Activated naive CD4-positive, alpha-beta T cell treated with anti-CD3 and anti-CD28 coated beads, Interleukin-2, amount 50 U/mL, for 72 hours (primary cell): Measurements from ENCODE around the gene APBB1IP. TPM values are rescaled to one million over a fixed set of nuclear protein-coding genes. Genes with fewer than 3 reads are reported as not detected.

ENCODE experiments used
- ATAC-seq, 2 donors: fragments of 150-1000 bp; cut with Tn5 transposase; 2 replicates each; pipeline ENCODE4 v1.10.0; 2021; ENCODE audit warnings: mild to moderate bottlenecking in 2 of 2, moderate library complexity in 2 of 2
- DNase-seq, 2 donors: peaks; one replicate each; pipeline ENCODE4 v3.0.0; 2021 to 2022; ENCODE audit warnings: low spot score in 2 of 2
- H3K27ac Mint-ChIP-seq, 2 donors: one replicate each; pipeline ENCODE4 v1.8.0; 2022; ENCODE audit warnings: mild to moderate bottlenecking in 2 of 2, mixed read lengths in 2 of 2
- H3K36me3 Mint-ChIP-seq, 2 donors: one replicate each; pipeline ENCODE4 v1.8.0; 2022; ENCODE audit warnings: mixed read lengths in 2 of 2
- H3K9me3 Mint-ChIP-seq, 2 donors: one replicate each; pipeline ENCODE4 v1.8.0; 2022; ENCODE audit warnings: mixed read lengths in 2 of 2
- total RNA-seq, 2 donors: library from RNA; stranded (reverse); gene quantifications; one replicate each; pipeline ENCODE4 v1.2.3, GENCODE V29; 2022

Gene APBB1IP
- total RNA-seq, 2 donors from 2014 or later: 31.1 to 43.1 TPM

- peak overlapping the region; percentile 90 to 93 for H3K27ac Mint-ChIP-seq
- H3K9me3 Mint-ChIP-seq: peaks cover 11 to 13% of the 10 kb centered on the region in 2 donors
- ATAC-seq (peak; percentile 81 to 87), DNase-seq (peak; percentile 73 to 77)
- H3K36me3 Mint-ChIP-seq: peaks cover 11 to 31% of the 10 kb centered on the region in 2 donors
Measured at GRCh38 chr10:26438534-26439341, 597 bp downstream of the APBB1IP start.

- ATAC-seq: no peak
Measured at GRCh38 chr10:26439406-26440087, 1.4 kb downstream of the APBB1IP start.

GRCh38 chr10:26440088-26440470 lies 1.9 kb downstream of the APBB1IP start:
- Mint-ChIP-seq H3K27ac (peak overlapping the region; percentile 84 to 93), H3K9me3 (peaks cover 11 to 21% of the 10 kb centered on the region in 2 donors), H3K36me3 (peaks cover 21 to 37% of the 10 kb centered on the region in 2 donors)
- DNase-seq (no peak), ATAC-seq (no peak)

More at GRCh38 chr10:26439406-26440087, 1.4 kb downstream of the APBB1IP start:
- H3K27ac Mint-ChIP-seq: peak overlapping the region; percentile 84 to 93
- peaks cover 19 to 37% of the 10 kb centered on the region in 2 donors for H3K36me3 Mint-ChIP-seq
- H3K9me3 Mint-ChIP-seq: peaks cover 11 to 20% of the 10 kb centered on the region in 2 donors
- DNase-seq: no peak

- DNase-seq: no peak
- H3K36me3 Mint-ChIP-seq: peaks cover 35 to 37% of the 10 kb centered on the region in 2 donors
Measured at GRCh38 chr10:26441491-26442214, 3.5 kb downstream of the APBB1IP start.

GRCh38 chr10:26445411-26446031 lies 7.4 kb downstream of the APBB1IP start:
- no peak for DNase-seq
- Mint-ChIP-seq H3K9me3 (peaks cover 0 to 17% of the 10 kb centered on the region in 2 donors), H3K27ac (peak overlapping the region in 1 of 2 donors; percentile 52), H3K36me3 (peaks cover 22 to 43% of the 10 kb centered on the region in 2 donors)
- ATAC-seq: no peak

More at GRCh38 chr10:26441491-26442214, 3.5 kb downstream of the APBB1IP start:
- H3K27ac Mint-ChIP-seq: peak overlapping the region; percentile 91 to 97
- H3K9me3 Mint-ChIP-seq: peaks cover 0 to 15% of the 10 kb centered on the region in 2 donors
- ATAC-seq: peak; percentile 20 to 25

GRCh38 chr10:26446258-26446657 lies 8.1 kb downstream of the APBB1IP start:
- ATAC-seq: no peak
- H3K27ac Mint-ChIP-seq: peak overlapping the region; percentile 61 to 92
- H3K9me3 Mint-ChIP-seq: peaks cover 0 to 17% of the 10 kb centered on the region in 2 donors
- H3K36me3 Mint-ChIP-seq: peaks cover 22 to 43% of the 10 kb centered on the region in 2 donors
- DNase-seq: no peak

DNA sequence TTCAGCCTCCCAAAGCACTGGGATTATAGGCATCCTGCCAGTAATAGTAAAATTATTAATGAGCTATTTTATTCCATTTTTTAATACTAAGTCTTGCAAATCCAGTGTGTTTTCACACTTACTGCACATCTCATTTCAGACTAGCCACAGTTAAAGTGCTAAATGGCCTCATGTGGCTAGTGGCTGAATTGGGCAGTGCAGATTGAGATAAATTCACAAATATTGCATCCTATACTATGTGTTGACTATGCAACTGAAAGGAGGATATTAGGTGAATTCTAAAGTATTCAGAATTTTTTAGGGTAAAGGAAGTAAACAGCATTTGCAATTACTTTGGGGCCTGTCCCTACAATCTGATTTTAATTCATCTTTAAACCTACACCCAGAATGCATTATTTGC lies 10.2 kb downstream of the APBB1IP start:
- DNase-seq (no peak), ATAC-seq (no peak)
- peaks cover 12 to 47% of the 10 kb centered on the region in 2 donors for H3K36me3 Mint-ChIP-seq
- H3K9me3 Mint-ChIP-seq: peaks cover 0 to 22% of the 10 kb centered on the region in 2 donors
- H3K27ac Mint-ChIP-seq: peak overlapping the region; percentile 94 to 98

GRCh38 chr10:26448706-26449435 lies 10.7 kb downstream of the APBB1IP start:
- Mint-ChIP-seq H3K27ac (peak overlapping the region; percentile 94 to 98), H3K9me3 (peaks cover 0 to 23% of the 10 kb centered on the region in 2 donors), H3K36me3 (peaks cover 12 to 49% of the 10 kb centered on the region in 2 donors)
- peak; percentile 33 to 45 for ATAC-seq
- peak in 1 of 2 donors; percentile 54 for DNase-seq

- ATAC-seq (no peak), DNase-seq (no peak)
- H3K27ac Mint-ChIP-seq: peak overlapping the region; percentile 94 to 98
- peaks cover 7 to 40% of the 10 kb centered on the region in 2 donors for H3K36me3 Mint-ChIP-seq
- peaks cover 0 to 16% of the 10 kb centered on the region in 2 donors for H3K9me3 Mint-ChIP-seq
Measured at GRCh38 chr10:26449726-26450125, 11.6 kb downstream of the APBB1IP start.

- ATAC-seq: no peak
- H3K9me3 Mint-ChIP-seq: peaks cover 0 to 7% of the 10 kb centered on the region in 2 donors
- peaks cover 7 to 23% of the 10 kb centered on the region in 2 donors for H3K36me3 Mint-ChIP-seq
- H3K27ac Mint-ChIP-seq: no peak overlapping the region
- no peak for DNase-seq
Measured at GRCh38 chr10:26451903-26452302, 13.8 kb downstream of the APBB1IP start.

- ATAC-seq (peak in 1 of 2 donors; percentile 36), DNase-seq (no peak)
- Mint-ChIP-seq H3K9me3 (peaks cover 0 to 7% of the 10 kb centered on the region in 2 donors), H3K36me3 (peaks cover 8 to 34% of the 10 kb centered on the region in 2 donors), H3K27ac (peak overlapping the region in 1 of 2 donors; percentile 65)
Measured at GRCh38 chr10:26453850-26454249, 15.7 kb downstream of the APBB1IP start.

DNA sequence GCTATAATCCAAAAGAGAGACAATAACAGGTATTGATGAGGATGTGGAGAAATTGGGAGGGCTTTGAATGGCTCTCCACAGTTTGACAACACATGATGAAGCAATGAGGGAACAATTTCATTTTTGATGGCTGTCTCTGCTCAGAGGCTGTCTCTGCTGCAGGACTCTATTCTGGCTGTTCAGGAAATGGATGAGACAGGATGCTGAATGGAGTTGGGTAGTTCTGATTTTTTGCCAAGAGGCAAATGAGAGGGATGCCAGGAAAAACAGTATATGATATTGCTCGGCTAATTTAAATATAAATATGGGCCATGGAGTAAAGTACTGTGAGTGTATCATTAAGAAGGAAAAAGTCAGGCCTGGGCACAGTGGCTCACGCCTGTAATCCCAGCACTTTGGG lies 16.8 kb downstream of the APBB1IP start:
- Mint-ChIP-seq H3K9me3 (peaks cover 0 to 7% of the 10 kb centered on the region in 2 donors), H3K27ac (no peak overlapping the region), H3K36me3 (peaks cover 5 to 34% of the 10 kb centered on the region in 2 donors)
- DNase-seq: no peak
- no peak for ATAC-seq

- peaks cover 5 to 34% of the 10 kb centered on the region in 2 donors for H3K36me3 Mint-ChIP-seq
- H3K27ac Mint-ChIP-seq: no peak overlapping the region
- H3K9me3 Mint-ChIP-seq: peaks cover 0 to 7% of the 10 kb centered on the region in 2 donors
- no peak for DNase-seq
- ATAC-seq: no peak
Measured at GRCh38 chr10:26455567-26456315, 17.6 kb downstream of the APBB1IP start.

DNA sequence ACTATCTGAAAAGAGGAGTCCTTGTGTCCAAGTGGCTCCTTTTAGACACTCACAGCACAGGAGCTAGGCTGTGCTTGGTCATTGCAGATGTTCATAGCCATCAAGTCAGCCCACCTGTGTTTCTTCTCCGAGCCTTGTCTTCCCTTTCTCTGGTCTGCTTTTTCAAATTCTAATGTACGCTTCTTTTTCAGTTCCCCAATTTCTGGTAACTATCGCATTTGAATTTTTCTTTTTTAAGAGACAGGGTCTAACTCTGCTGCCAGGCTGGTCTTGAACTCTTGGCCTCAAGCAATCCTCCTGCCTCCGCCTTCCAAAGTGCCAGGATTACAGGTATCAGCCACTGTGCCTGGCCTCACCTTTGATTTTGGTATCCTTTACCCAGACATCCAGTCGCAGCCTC lies 18.9 kb downstream of the APBB1IP start:
- H3K36me3 Mint-ChIP-seq: peaks cover 5 to 37% of the 10 kb centered on the region in 2 donors
- no peak for ATAC-seq

DNA sequence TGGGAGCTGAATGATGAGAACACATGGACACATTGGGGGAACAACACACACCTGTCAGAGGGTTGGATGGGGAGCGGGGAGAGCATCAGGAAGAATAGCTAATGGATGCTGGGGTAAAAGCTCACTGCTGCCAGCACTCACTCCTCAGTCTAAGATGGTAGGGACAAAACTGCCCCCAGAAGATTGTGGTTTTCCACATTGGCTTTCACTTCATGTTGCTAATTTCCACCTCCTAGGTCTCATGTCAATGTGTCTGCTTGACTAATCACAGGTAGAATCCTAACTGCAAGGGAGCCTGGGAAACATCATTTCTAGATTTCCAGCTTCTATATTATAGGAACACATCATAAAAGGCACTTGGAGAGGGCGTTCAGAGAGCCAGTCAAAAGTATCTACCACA lies 22.6 kb downstream of the APBB1IP start:
- Mint-ChIP-seq H3K27ac (no peak overlapping the region), H3K36me3 (peaks cover 18 to 42% of the 10 kb centered on the region in 2 donors), H3K9me3 (peaks cover 4 to 6% of the 10 kb centered on the region in 2 donors)
- DNase-seq (no peak), ATAC-seq (peak in 1 of 2 donors; percentile 67)

More for the DNA sequence above, 18.9 kb downstream of the APBB1IP start:
- no peak for DNase-seq
- Mint-ChIP-seq H3K27ac (peak overlapping the region; percentile 16 to 45), H3K9me3 (peaks cover 0 to 7% of the 10 kb centered on the region in 2 donors)
